ENCODE results near the gene DAB1. TPM values are rescaled to one million over a fixed set of nuclear protein-coding genes. Genes with fewer than 3 reads are reported as not detected.

Gene DAB1
- total RNA-seq, 2 donors from 2014 or later: not detected

GRCh38 chr1:57252597-57253294, 171.1 kb downstream of the DAB1 start:
- ATAC-seq (ENCODE audit: insufficient number of reproducible peaks, low FRiP score, low read depth) (no peak), DNase-seq (ENCODE audit: low spot score) (no peak)
- Histone ChIP-seq H3K27me3 (replicated peaks; ENCODE audit: insufficient read depth) (no peaks in the 10 kb centered on the region), H3K9me3 (no peaks in the 10 kb centered on the region), H3K36me3 (no peaks in the 10 kb centered on the region), H3K4me3 (no peak overlapping the region), H3K27ac (no peak overlapping the region), H3K4me1 (ENCODE audit: control insufficient read depth in 1 of 2, low read depth in 2 of 2) (no peaks in the 10 kb centered on the region)
- TF ChIP-seq CTCF (IDR thresholded peaks at IDR 0.05): no peak

GRCh38 chr1:57250021-57250420, 173.8 kb downstream of the DAB1 start:
- H3K27me3 ChIP-seq (replicated peaks; ENCODE audit: insufficient read depth): no peaks in the 10 kb centered on the region
- no peak overlapping the region for H3K4me3 ChIP-seq
- no peak for DNase-seq (ENCODE audit: low spot score)
- TF ChIP-seq CTCF (IDR thresholded peaks at IDR 0.05): no peak
- H3K4me1 ChIP-seq (ENCODE audit: control insufficient read depth in 1 of 2, low read depth in 2 of 2): no peaks in the 10 kb centered on the region
- no peak overlapping the region for H3K27ac ChIP-seq
- no peaks in the 10 kb centered on the region for H3K36me3 ChIP-seq
- ATAC-seq (ENCODE audit: insufficient number of reproducible peaks, low FRiP score, low read depth): no peak
- no peaks in the 10 kb centered on the region for H3K9me3 ChIP-seq

- Histone ChIP-seq H3K27me3 (replicated peaks; ENCODE audit: insufficient read depth) (no peaks in the 10 kb centered on the region), H3K36me3 (no peaks in the 10 kb centered on the region), H3K4me1 (ENCODE audit: control insufficient read depth in 1 of 2, low read depth in 2 of 2) (no peaks in the 10 kb centered on the region), H3K9me3 (no peaks in the 10 kb centered on the region), H3K4me3 (no peak overlapping the region), H3K27ac (no peak overlapping the region)
- TF ChIP-seq CTCF (IDR thresholded peaks at IDR 0.05): no peak
- ATAC-seq (ENCODE audit: insufficient number of reproducible peaks, low FRiP score, low read depth) (no peak), DNase-seq (ENCODE audit: low spot score) (no peak)
These were observed 174.3 kb downstream of the DAB1 start for GRCh38 chr1:57249511-57249910.

GRCh38 chr1:57248830-57249229, 175.0 kb downstream of the DAB1 start:
- no peak for TF ChIP-seq CTCF (IDR thresholded peaks at IDR 0.05)
- ATAC-seq (ENCODE audit: insufficient number of reproducible peaks, low FRiP score, low read depth) (no peak), DNase-seq (ENCODE audit: low spot score) (no peak)
- Histone ChIP-seq H3K9me3 (no peaks in the 10 kb centered on the region), H3K36me3 (no peaks in the 10 kb centered on the region), H3K4me3 (no peak overlapping the region), H3K27ac (no peak overlapping the region), H3K27me3 (replicated peaks; ENCODE audit: insufficient read depth) (no peaks in the 10 kb centered on the region), H3K4me1 (ENCODE audit: control insufficient read depth in 1 of 2, low read depth in 2 of 2) (no peaks in the 10 kb centered on the region)

GRCh38 chr1:57238233-57238781, 185.6 kb downstream of the DAB1 start:
- ATAC-seq (ENCODE audit: insufficient number of reproducible peaks, low FRiP score, low read depth) (no peak), DNase-seq (ENCODE audit: low spot score) (no peak)
- Histone ChIP-seq H3K27me3 (replicated peaks; ENCODE audit: insufficient read depth) (no peaks in the 10 kb centered on the region), H3K4me3 (no peak overlapping the region), H3K4me1 (ENCODE audit: control insufficient read depth in 1 of 2, low read depth in 2 of 2) (no peaks in the 10 kb centered on the region), H3K9me3 (no peaks in the 10 kb centered on the region), H3K27ac (no peak overlapping the region), H3K36me3 (no peaks in the 10 kb centered on the region)
- TF ChIP-seq CTCF (IDR thresholded peaks at IDR 0.05): no peak
